Loucy (cell line): ENCODE data around the gene FNDC3A.
"Not testable (repeated sequence)": the region's sequence is repeated elsewhere in the genome, so short reads cannot be mapped to it uniquely, and the experiment has no call there.

Experiments used
- H2AFZ ChIP-seq: fragments of 200-600 bp; sonication (generic); 2 replicates; pipeline ENCODE4 v1.6.0; 2016; ENCODE audit warnings: antibody characterized with exemption, mild to moderate bottlenecking, low read length, moderate library complexity
- H3F3A ChIP-seq: fragments of 200-600 bp; 2 replicates; pipeline ENCODE4 v1.6.0; 2016; ENCODE audit warnings: antibody characterized with exemption, low read depth, mild to moderate bottlenecking
- H3K27me3 ChIP-seq: fragments of 200-600 bp; sonication (generic); 2 replicates; pipeline ENCODE4 v1.6.1; 2014; ENCODE audit warnings: low read length, mild to moderate bottlenecking; ENCODE audit not compliant: insufficient read depth, poor library complexity, severe bottlenecking
- H3K36me3 ChIP-seq: fragments of 200-600 bp; sonication (generic); 2 replicates; pipeline ENCODE4 v1.6.1; 2016; ENCODE audit warnings: low read length; ENCODE audit not compliant: insufficient read depth
- H3K4me1 ChIP-seq: fragments of 200-600 bp; sonication (generic); 2 replicates; pipeline ENCODE4 v1.5.1; 2014; ENCODE audit warnings: low read length, mild to moderate bottlenecking; ENCODE audit not compliant: insufficient read depth, poor library complexity, severe bottlenecking
- H3K4me2 ChIP-seq: fragments of 200-600 bp; sonication (generic); 2 replicates; pipeline ENCODE4 v1.6.0; 2014; ENCODE audit warnings: antibody characterized with exemption, low read length, low read depth, mild to moderate bottlenecking; ENCODE audit not compliant: poor library complexity, severe bottlenecking
- H3K4me3 ChIP-seq: fragments of 200-600 bp; sonication (generic); 2 replicates; pipeline ENCODE4 v1.5.1; 2014; ENCODE audit warnings: low read length, mild to moderate bottlenecking, mixed read lengths; ENCODE audit not compliant: poor library complexity, severe bottlenecking
- H3K79me2 ChIP-seq: fragments of 200-600 bp; sonication (generic); 2 replicates; pipeline ENCODE4 v1.6.1; 2014; ENCODE audit warnings: low read length; ENCODE audit not compliant: insufficient read depth
- H3K9ac ChIP-seq: fragments of 200-600 bp; sonication (generic); 2 replicates; pipeline ENCODE4 v1.6.0; 2014; ENCODE audit warnings: mild to moderate bottlenecking, low read depth, low read length, moderate library complexity; ENCODE audit not compliant: poor library complexity, severe bottlenecking
- H3K9me2 ChIP-seq: fragments of 200-600 bp; sonication (generic); replicated peaks from 2 replicates; pipeline ENCODE4 v1.6.1; 2016; ENCODE audit warnings: low read depth, low read length, mixed read lengths
- H3K9me3 ChIP-seq: fragments of 200-600 bp; sonication (generic); 2 replicates; pipeline ENCODE4 v1.6.1; 2014; ENCODE audit warnings: mild to moderate bottlenecking, antibody characterized with exemption, low read length, low read depth; ENCODE audit not compliant: insufficient read depth
- H4K20me1 ChIP-seq: fragments of 200-600 bp; sonication (generic); 2 replicates; pipeline ENCODE4 v1.6.0; 2014; ENCODE audit warnings: antibody characterized with exemption, low read length, mild to moderate bottlenecking; ENCODE audit not compliant: insufficient read depth, poor library complexity, severe bottlenecking
- EZH2phosphoT487 ChIP-seq: fragments of 200-600 bp; IDR thresholded peaks from 2 replicates; pipeline ENCODE4 v1.6.1; 2018; ENCODE audit warnings: antibody characterized with exemption, mild to moderate bottlenecking, moderate library complexity, borderline replicate concordance
- TF ChIP-seq, protein P1 (sequence below): fragments of 200-600 bp; sonication (generic); conservative IDR thresholded peaks from 2 replicates; pipeline ENCODE4 v1.5.1; 2014; ENCODE audit warnings: mild to moderate bottlenecking, antibody characterized with exemption, low read length

Gene FNDC3A

DNA sequence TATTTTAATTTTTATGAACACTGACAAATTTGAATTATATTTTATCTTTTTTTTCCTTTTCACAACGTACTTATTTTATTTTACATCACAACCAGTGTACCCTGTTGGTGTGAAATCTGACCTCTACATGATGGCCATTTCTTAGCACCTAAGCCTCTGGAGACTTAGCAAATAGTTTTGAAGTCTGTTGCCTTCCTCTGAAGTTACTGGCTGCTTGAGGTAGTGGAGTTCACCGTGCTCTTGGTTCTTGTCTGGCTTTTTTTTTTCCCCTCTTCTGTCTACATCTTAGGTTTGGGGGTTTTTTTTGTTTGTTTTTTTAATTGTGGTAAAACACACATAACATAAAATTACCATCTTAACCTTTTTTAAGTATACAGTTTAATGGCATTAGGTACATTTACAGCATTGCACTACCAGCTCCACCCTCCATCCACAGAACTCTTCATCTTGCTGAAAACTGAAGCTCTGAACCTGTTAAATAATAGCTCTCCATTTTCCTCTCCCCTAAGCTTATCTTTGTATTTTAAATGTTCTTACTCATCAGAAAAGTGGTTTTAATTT is 150.3 kb downstream of the FNDC3A start:
- Histone ChIP-seq H3K79me2 (peaks cover 18% of the 10 kb centered on the region; the same call in 1 of the 2 replicates), H3K4me2 (peak overlapping the region; percentile 21), H3K4me1 (peaks cover 23% of the 10 kb centered on the region), H3F3A (no peaks in the 10 kb centered on the region; the same call in 1 of the 2 replicates), H2AFZ (no peak overlapping the region), H3K27me3 (no peaks in the 10 kb centered on the region), H3K9ac (no peak overlapping the region), H3K9me3 (no peaks in the 10 kb centered on the region), H3K9me2 (no peaks in the 10 kb centered on the region), H4K20me1 (peaks cover 13% of the 10 kb centered on the region), H3K4me3 (no peak overlapping the region), H3K36me3 (peaks cover 12% of the 10 kb centered on the region; the same call in 1 of the 2 replicates)
- TF ChIP-seq EZH2phosphoT487, result no peak
- TF ChIP-seq, protein P1, sequence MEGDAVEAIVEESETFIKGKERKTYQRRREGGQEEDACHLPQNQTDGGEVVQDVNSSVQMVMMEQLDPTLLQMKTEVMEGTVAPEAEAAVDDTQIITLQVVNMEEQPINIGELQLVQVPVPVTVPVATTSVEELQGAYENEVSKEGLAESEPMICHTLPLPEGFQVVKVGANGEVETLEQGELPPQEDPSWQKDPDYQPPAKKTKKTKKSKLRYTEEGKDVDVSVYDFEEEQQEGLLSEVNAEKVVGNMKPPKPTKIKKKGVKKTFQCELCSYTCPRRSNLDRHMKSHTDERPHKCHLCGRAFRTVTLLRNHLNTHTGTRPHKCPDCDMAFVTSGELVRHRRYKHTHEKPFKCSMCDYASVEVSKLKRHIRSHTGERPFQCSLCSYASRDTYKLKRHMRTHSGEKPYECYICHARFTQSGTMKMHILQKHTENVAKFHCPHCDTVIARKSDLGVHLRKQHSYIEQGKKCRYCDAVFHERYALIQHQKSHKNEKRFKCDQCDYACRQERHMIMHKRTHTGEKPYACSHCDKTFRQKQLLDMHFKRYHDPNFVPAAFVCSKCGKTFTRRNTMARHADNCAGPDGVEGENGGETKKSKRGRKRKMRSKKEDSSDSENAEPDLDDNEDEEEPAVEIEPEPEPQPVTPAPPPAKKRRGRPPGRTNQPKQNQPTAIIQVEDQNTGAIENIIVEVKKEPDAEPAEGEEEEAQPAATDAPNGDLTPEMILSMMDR, result no peak

DNA sequence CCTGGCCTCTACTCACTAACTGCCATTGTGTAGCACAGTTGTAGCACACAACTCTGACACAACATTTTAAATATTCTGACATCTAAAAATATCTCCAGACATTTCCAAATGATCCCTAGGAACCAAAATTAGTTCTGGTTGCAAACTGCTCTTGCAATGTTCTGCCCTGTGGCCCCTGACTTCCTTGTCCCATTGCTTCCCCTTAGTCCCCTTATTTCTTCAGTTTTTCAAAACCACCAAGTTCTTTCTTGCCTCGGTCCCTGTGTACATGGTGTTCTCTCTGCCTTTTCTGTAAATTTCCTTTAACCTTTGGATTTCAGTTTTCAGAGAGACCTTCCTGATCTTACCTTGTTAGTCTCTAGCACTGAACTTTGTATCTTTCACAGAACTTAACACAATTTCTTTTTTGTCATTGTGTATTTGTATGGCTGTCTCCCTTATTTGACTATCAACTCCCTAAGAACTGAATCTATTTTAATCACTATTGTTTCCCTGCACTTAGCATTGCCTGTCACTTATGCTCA is 156.8 kb downstream of the FNDC3A start:
- peaks cover 8% of the 10 kb centered on the region; the same call in 1 of the 2 replicates for H3K79me2 ChIP-seq
- H3K36me3 ChIP-seq, result peaks cover 65% of the 10 kb centered on the region
- no peak overlapping the region for H3K4me2 ChIP-seq
- H3K9me3 ChIP-seq, result no peaks in the 10 kb centered on the region
- no peaks in the 10 kb centered on the region for H3K9me2 ChIP-seq
- TF ChIP-seq, protein P1, result no peak
- no peak for TF ChIP-seq EZH2phosphoT487
- no peak overlapping the region for H3K9ac ChIP-seq
- H3F3A ChIP-seq, result no peaks in the 10 kb centered on the region
- no peaks in the 10 kb centered on the region for H3K27me3 ChIP-seq
- H2AFZ ChIP-seq, result no peak overlapping the region
- H4K20me1 ChIP-seq, result peaks cover 4% of the 10 kb centered on the region
- peaks cover 3% of the 10 kb centered on the region for H3K4me1 ChIP-seq
- no peak overlapping the region for H3K4me3 ChIP-seq

DNA sequence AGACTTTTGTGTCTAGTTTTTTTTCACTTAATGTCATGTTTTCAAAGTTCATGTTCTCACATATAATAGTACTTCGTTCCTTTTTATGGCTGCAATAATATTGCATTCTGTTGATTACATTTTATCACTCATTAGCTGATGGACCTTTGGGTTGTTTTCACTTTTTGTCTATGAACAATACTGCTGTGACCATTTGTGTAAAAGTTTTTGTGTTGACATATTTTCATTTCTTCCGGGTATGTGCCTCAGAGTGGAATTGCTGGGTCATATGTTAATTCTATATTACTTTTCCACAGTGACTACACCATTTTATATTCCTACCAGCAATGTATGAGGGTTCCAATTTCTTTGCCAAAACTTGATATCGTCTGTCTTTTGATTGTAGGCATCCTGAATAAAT is 158.6 kb downstream of the FNDC3A start:
- Histone ChIP-seq H3K4me3 (no peak overlapping the region), H2AFZ (no peak overlapping the region)

DNA sequence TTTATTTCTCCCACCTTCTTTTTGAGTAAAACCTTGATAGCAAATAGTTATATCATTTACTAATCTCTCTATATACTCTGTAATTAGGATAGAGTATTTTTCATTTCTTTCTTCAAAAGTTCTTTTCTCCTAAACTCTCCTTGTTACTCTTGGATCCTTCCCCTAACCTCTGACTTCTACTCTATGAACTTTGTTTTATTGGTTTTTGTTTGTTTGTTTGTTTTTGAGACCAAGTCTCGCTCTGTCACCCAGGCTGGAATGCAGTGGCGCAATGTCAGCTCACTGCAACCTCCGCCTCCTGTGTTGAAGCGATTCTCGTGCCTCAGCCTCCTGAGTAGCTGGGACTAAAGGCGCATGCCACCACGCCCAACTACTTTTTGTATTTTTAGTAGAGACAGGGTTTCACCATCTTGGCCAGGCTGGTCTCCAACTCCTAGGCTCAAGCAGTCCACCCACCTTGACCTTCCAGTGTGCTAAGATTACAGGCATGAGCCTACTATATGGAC is 161.5 kb downstream of the FNDC3A start:
- peaks cover 92% of the 10 kb centered on the region for H3K36me3 ChIP-seq
- H3K9ac ChIP-seq, H3F3A ChIP-seq, H3K4me3 ChIP-seq, H4K20me1 ChIP-seq, H3K79me2 ChIP-seq, H3K4me1 ChIP-seq, H3K9me2 ChIP-seq, H3K9me3 ChIP-seq, H3K4me2 ChIP-seq, H2AFZ ChIP-seq, H3K27me3 ChIP-seq: not testable (repeated sequence)

More for the DNA sequence above, 158.6 kb downstream of the FNDC3A start:
- TF ChIP-seq, protein P1, result no peak
- no peak for TF ChIP-seq EZH2phosphoT487
- H3K36me3 ChIP-seq, result peaks cover 77% of the 10 kb centered on the region
- H4K20me1 ChIP-seq, result peaks cover 4% of the 10 kb centered on the region
- no peak overlapping the region for H3K4me2 ChIP-seq
- no peaks in the 10 kb centered on the region for H3F3A ChIP-seq
- H3K79me2 ChIP-seq, result peaks cover 4% of the 10 kb centered on the region; the same call in 1 of the 2 replicates
- no peaks in the 10 kb centered on the region for H3K9me3 ChIP-seq
- no peaks in the 10 kb centered on the region for H3K4me1 ChIP-seq
- H3K9ac ChIP-seq, result no peak overlapping the region
- H3K27me3 ChIP-seq, result no peaks in the 10 kb centered on the region
- no peaks in the 10 kb centered on the region for H3K9me2 ChIP-seq
